ENCODE measurements around the gene ARHGAP6. TPM values are rescaled to one million over a fixed set of nuclear protein-coding genes. Genes with fewer than 3 reads are reported as not detected.

The ARHGAP6 gene
- polyA plus RNA-seq, 3 donors: 0.31 to 1.1 (median 0.40) TPM

DNA sequence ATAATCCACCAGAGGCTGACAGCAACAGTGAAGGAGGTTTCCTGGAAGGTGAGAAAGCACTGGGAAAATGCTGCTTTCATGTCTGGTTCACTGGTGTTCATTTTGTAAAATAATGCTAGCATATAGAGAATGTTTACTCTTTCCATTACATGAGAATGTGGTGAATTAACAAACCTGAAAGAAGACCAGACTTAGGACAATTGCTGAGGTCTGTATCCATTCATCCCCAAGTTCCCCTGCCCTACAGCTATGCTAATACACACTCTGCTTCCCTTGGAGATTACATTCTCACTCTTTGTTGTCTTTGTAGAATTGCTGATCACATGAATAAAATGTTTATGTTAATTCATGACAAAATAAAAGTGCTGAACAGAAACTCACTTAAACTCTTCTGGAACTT, 99.5 kb downstream of the ARHGAP6 start:
- TF ChIP-seq, protein P1, sequence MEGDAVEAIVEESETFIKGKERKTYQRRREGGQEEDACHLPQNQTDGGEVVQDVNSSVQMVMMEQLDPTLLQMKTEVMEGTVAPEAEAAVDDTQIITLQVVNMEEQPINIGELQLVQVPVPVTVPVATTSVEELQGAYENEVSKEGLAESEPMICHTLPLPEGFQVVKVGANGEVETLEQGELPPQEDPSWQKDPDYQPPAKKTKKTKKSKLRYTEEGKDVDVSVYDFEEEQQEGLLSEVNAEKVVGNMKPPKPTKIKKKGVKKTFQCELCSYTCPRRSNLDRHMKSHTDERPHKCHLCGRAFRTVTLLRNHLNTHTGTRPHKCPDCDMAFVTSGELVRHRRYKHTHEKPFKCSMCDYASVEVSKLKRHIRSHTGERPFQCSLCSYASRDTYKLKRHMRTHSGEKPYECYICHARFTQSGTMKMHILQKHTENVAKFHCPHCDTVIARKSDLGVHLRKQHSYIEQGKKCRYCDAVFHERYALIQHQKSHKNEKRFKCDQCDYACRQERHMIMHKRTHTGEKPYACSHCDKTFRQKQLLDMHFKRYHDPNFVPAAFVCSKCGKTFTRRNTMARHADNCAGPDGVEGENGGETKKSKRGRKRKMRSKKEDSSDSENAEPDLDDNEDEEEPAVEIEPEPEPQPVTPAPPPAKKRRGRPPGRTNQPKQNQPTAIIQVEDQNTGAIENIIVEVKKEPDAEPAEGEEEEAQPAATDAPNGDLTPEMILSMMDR (IDR thresholded peaks at IDR 0.05): no peak
- Mint-ChIP-seq H3K4me1 (no peaks in the 10 kb centered on the region), H3K27ac (no peak overlapping the region), H3K36me3 (no peaks in the 10 kb centered on the region), H3K9me3 (peaks cover 0 to 3% (median 0%) of the 10 kb centered on the region in 7 donors), H3K27me3 (ENCODE audit: low read depth in 3 of 3) (no peaks in the 10 kb centered on the region), H3K4me3 (no peak overlapping the region)
- no peak for DNase-seq
- no peak overlapping the region for H3K4me3 ChIP-seq (replicated peaks in 1 of 3; ENCODE audit: low read depth in 2 of 3, low read length in 3 of 3)
- H3K4me2 ChIP-seq (replicated peaks; ENCODE audit: extremely low read depth, low read length, poor library complexity, severe bottlenecking): no peak overlapping the region
- no peaks in the 10 kb centered on the region for H3K9me3 ChIP-seq (replicated peaks in 1 of 2; ENCODE audit: control insufficient read depth in 1 of 2, insufficient read depth in 1 of 2, low read length in 2 of 2)
- H3K27ac ChIP-seq (ENCODE audit: low read depth in 1 of 2, low read length in 2 of 2): no peak overlapping the region
- H3K79me2 ChIP-seq (ENCODE audit: insufficient read depth, low read length): no peaks in the 10 kb centered on the region
- H3K4me1 ChIP-seq (ENCODE audit: control insufficient read depth in 1 of 2, insufficient read depth in 2 of 2, low read length in 2 of 2): no peaks in the 10 kb centered on the region
- peaks cover 0 to 2% of the 10 kb centered on the region in 2 donors for H3K27me3 ChIP-seq (ENCODE audit: control insufficient read depth in 2 of 2, insufficient read depth in 2 of 2, low read length in 2 of 2)
- H4K20me1 ChIP-seq (ENCODE audit: insufficient read depth, low read length): no peaks in the 10 kb centered on the region
- H3K36me3 ChIP-seq (replicated peaks in 1 of 2; ENCODE audit: control insufficient read depth in 1 of 2, insufficient read depth in 2 of 2, low read length in 2 of 2): no peaks in the 10 kb centered on the region
- no peak overlapping the region for H2AFZ ChIP-seq (ENCODE audit: insufficient read depth, low read depth, low read length, poor library complexity, severe bottlenecking)
- no peak overlapping the region for H3K9ac ChIP-seq (ENCODE audit: insufficient read depth, low read length, poor library complexity, severe bottlenecking)
- intact Hi-C loops (cut with micrococcal nuclease): no loop called here

DNA sequence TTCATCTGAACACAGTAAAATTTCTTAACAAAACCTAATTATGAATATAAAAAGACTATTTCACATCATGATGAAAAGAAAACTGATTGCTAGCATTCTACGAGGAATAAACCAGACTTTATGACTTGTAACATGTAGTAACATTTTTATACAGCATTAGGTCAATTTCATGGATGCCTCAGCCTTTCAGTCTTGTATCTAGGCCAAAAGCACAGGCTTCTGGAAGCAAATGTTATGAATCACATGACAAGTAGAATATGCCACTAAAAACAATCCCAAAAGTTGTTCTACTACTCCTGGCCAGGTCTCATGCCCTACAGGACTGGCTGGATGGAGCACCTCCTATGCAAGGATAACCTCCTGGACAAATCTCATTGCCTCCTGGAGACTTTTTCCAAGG, 101.2 kb downstream of the ARHGAP6 start:
- H3K4me3 ChIP-seq (replicated peaks in 1 of 3; ENCODE audit: low read depth in 2 of 3, low read length in 3 of 3): no peak overlapping the region
- H4K20me1 ChIP-seq (ENCODE audit: insufficient read depth, low read length): no peaks in the 10 kb centered on the region
- no peaks in the 10 kb centered on the region for H3K27me3 Mint-ChIP-seq (ENCODE audit: low read depth in 3 of 3)
- no peak overlapping the region for H3K4me2 ChIP-seq (replicated peaks; ENCODE audit: extremely low read depth, low read length, poor library complexity, severe bottlenecking)
- WGBS (ENCODE audit: insufficient coverage): no CpG with 5 or more reads among the region's 1 CpG
- H3K4me1 ChIP-seq (ENCODE audit: control insufficient read depth in 1 of 2, insufficient read depth in 2 of 2, low read length in 2 of 2): no peaks in the 10 kb centered on the region
- DNase-seq: no peak
- no peaks in the 10 kb centered on the region for H3K36me3 Mint-ChIP-seq
- no peak overlapping the region for H3K4me3 Mint-ChIP-seq
- H3K27ac ChIP-seq (ENCODE audit: low read depth in 1 of 2, low read length in 2 of 2): no peak overlapping the region
- no peak overlapping the region for H3K27ac Mint-ChIP-seq
- no peaks in the 10 kb centered on the region for H3K36me3 ChIP-seq (replicated peaks in 1 of 2; ENCODE audit: control insufficient read depth in 1 of 2, insufficient read depth in 2 of 2, low read length in 2 of 2)
- H2AFZ ChIP-seq (ENCODE audit: insufficient read depth, low read depth, low read length, poor library complexity, severe bottlenecking): no peak overlapping the region
- H3K79me2 ChIP-seq (ENCODE audit: insufficient read depth, low read length): no peaks in the 10 kb centered on the region
- H3K27me3 ChIP-seq (ENCODE audit: control insufficient read depth in 2 of 2, insufficient read depth in 2 of 2, low read length in 2 of 2): peaks cover 0 to 2% of the 10 kb centered on the region in 2 donors
- TF ChIP-seq, protein P1 (IDR thresholded peaks at IDR 0.05): no peak
- H3K4me1 Mint-ChIP-seq: no peaks in the 10 kb centered on the region
- H3K9me3 ChIP-seq (replicated peaks in 1 of 2; ENCODE audit: control insufficient read depth in 1 of 2, insufficient read depth in 1 of 2, low read length in 2 of 2): no peaks in the 10 kb centered on the region
- peaks cover 0 to 3% (median 0%) of the 10 kb centered on the region in 7 donors for H3K9me3 Mint-ChIP-seq
- intact Hi-C loops (cut with micrococcal nuclease): no loop called here
- H3K9ac ChIP-seq (ENCODE audit: insufficient read depth, low read length, poor library complexity, severe bottlenecking): no peak overlapping the region
